CD4-positive, alpha-beta memory T cell (primary cell): Measurements from ENCODE around the gene P4HTM. TPM values are rescaled to one million over a fixed set of nuclear protein-coding genes. Genes with fewer than 3 reads are reported as not detected.

Experiments
- CTCF ChIA-PET: fragments of 350-600 bp; sonication (Branson Sonifier 250); formaldehyde crosslinking; loops from one replicate; lab custom pipeline; 2021; ENCODE audit warnings: inconsistent platforms; ENCODE audit not compliant: partially characterized antibody; lab: Charles Lee
- POLR2A ChIA-PET: fragments of 350-600 bp; sonication (Branson Sonifier 250); formaldehyde crosslinking; loops from one replicate; lab custom pipeline; 2021; ENCODE audit not compliant: partially characterized antibody; lab: Charles Lee
- DNase-seq, 5 donors: peaks; one replicate each; pipeline versions ENCODE4 v3.0.0 to v3.0.0-alpha.2; 2020 to 2022; ENCODE audit warnings: mixed read lengths in 1 of 5
- H3K27ac ChIP-seq: one replicate; pipeline ENCODE4 v1.7.0; 2013; ENCODE audit warnings: low read depth, low read length
- H3K27me3 ChIP-seq: 2 replicates; pipeline ENCODE4 v1.7.0; 2013; ENCODE audit warnings: mild to moderate bottlenecking, low read length, moderate library complexity; ENCODE audit not compliant: insufficient read depth
- H3K36me3 ChIP-seq: 2 replicates; pipeline ENCODE4 v1.7.0; 2013; ENCODE audit warnings: mild to moderate bottlenecking, low read length, moderate library complexity; ENCODE audit not compliant: insufficient read depth
- H3K4me1 ChIP-seq: 2 replicates; pipeline ENCODE4 v1.7.0; 2013; ENCODE audit warnings: mild to moderate bottlenecking, low read length, moderate library complexity; ENCODE audit not compliant: insufficient read depth
- H3K4me3 ChIP-seq, 2 donors: one replicate each; pipeline ENCODE4 v1.7.0; 2013; ENCODE audit warnings: low read length in 2 of 2, mild to moderate bottlenecking in 1 of 2
- H3K9me3 ChIP-seq, 2 donors: one replicate each; pipeline ENCODE4 v1.7.0; 2013; ENCODE audit warnings: low read length in 2 of 2, control low read depth in 1 of 2; ENCODE audit not compliant: control insufficient read depth in 1 of 2
- H3K27ac Mint-ChIP-seq, 7 donors: one replicate each; pipeline ENCODE4 v1.8.0; 2020 to 2021; ENCODE audit warnings: mixed read lengths in 7 of 7, mild to moderate bottlenecking in 6 of 7, inconsistent platforms in 3 of 7, moderate library complexity in 3 of 7
- H3K27me3 Mint-ChIP-seq, 2 donors: one replicate each; pipeline ENCODE4 v1.8.0; 2020 to 2021; ENCODE audit warnings: mixed read lengths in 2 of 2
- H3K36me3 Mint-ChIP-seq, 2 donors: one replicate each; pipeline ENCODE4 v1.8.0; 2020 to 2021; ENCODE audit warnings: mixed read lengths in 2 of 2, inconsistent platforms in 1 of 2, mild to moderate bottlenecking in 1 of 2
- H3K4me1 Mint-ChIP-seq, 4 donors: one replicate each; pipeline ENCODE4 v1.8.0; 2020 to 2021; ENCODE audit warnings: mixed read lengths in 4 of 4, mild to moderate bottlenecking in 1 of 4
- H3K4me3 Mint-ChIP-seq, 8 donors: one replicate each; pipeline ENCODE4 v1.8.0; 2020 to 2021; ENCODE audit warnings: mixed read lengths in 8 of 8, mild to moderate bottlenecking in 7 of 8, moderate library complexity in 6 of 8, inconsistent platforms in 3 of 8
- H3K9me3 Mint-ChIP-seq, 8 donors: one replicate each; pipeline ENCODE4 v1.8.0; 2020 to 2021; ENCODE audit warnings: mixed read lengths in 8 of 8, mild to moderate bottlenecking in 5 of 8, inconsistent platforms in 3 of 8, moderate library complexity in 1 of 8
- intact Hi-C: fragments of 100-400 bp; cut with micrococcal nuclease; formaldehyde crosslinking; loops from one replicate; pipeline ENCODE4 v1.15.1; 2023
- microRNA-seq: library from miRNA; unstranded; fragments of <30 nt; microRNA quantifications from one replicate; pipeline ENCODE4 v1.2.0, GENCODE V29; 2021; ENCODE audit warnings: borderline replicate concordance, borderline number of aligned reads, borderline microRNAs expressed, mixed read lengths
- polyA plus RNA-seq, 2 donors: library from polyadenylated mRNA; unstranded; fragments of 300-500 nt; fragmentation: Illumina TruSeq; gene quantifications; one replicate each; pipeline ENCODE4 v1.2.3, GENCODE V29; 2021
- total RNA-seq, 2 experiments: library from RNA; stranded (reverse); gene quantifications; one replicate each; pipeline ENCODE4 v1.2.3, GENCODE V29; 2021

P4HTM gene
- total and polyA plus RNA-seq, 4 experiments from 2014 or later = 29.7 to 87.3 (median 56.1) TPM

DNA sequence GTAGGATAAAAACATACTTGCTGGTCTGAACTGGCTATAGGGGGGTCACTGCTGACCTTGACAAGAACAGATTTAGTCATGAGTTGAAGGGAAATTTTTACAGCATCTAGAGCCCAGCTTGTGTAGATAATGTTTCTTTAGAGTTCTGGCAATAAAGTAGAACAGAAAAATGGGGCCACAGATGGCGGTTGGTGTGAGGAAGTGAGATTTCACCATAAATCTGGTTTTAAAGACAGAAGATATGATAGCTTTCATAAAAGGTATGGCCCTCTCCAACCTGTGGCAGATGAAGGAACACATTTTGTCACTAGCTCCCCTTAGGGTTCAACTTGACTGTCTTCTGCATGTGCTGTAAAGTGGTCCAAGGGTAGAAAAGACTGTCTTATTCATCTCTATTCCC is 63.5 kb downstream of the P4HTM start:
- peaks cover 8 to 27% (median 13%) of the 10 kb centered on the region in 4 donors for H3K4me1 Mint-ChIP-seq
- ChIA-PET CTCF (no interaction called here), POLR2A (no interaction called here)
- intact Hi-C loops = no loop called here
- H3K9me3 Mint-ChIP-seq = no peaks in the 10 kb centered on the region
- peaks cover 39 to 68% of the 10 kb centered on the region in 2 donors for H3K36me3 Mint-ChIP-seq
- no peak overlapping the region for H3K4me3 Mint-ChIP-seq
- peak overlapping the region in 1 of 7 donors; percentile 29 for H3K27ac Mint-ChIP-seq
- H3K9me3 ChIP-seq = no peaks in the 10 kb centered on the region
- no peaks in the 10 kb centered on the region for H3K4me1 ChIP-seq
- H3K27me3 ChIP-seq = no peaks in the 10 kb centered on the region
- H3K27me3 Mint-ChIP-seq = no peaks in the 10 kb centered on the region
- no peak for DNase-seq
- no peak overlapping the region for H3K27ac ChIP-seq
- H3K4me3 ChIP-seq = no peak overlapping the region
- H3K36me3 ChIP-seq = peaks cover 32% of the 10 kb centered on the region

- ChIA-PET CTCF (interaction anchor here (1.0 kb wide), 1 partner anchor 16 kb away, joined by 3 read pairs; no protein-coding TSS in a partner anchor), POLR2A (no interaction called here)
- Histone ChIP-seq H3K4me1 (no peaks in the 10 kb centered on the region), H3K4me3 (no peak overlapping the region), H3K27ac (no peak overlapping the region), H3K9me3 (no peaks in the 10 kb centered on the region), H3K36me3 (peaks cover 32% of the 10 kb centered on the region), H3K27me3 (no peaks in the 10 kb centered on the region)
- peaks cover 8 to 27% (median 13%) of the 10 kb centered on the region in 4 donors for H3K4me1 Mint-ChIP-seq
- H3K9me3 Mint-ChIP-seq = no peaks in the 10 kb centered on the region
- H3K27ac Mint-ChIP-seq = peak overlapping the region in 6 of 7 donors; percentile 23 to 78 (median 60)
- intact Hi-C loops = no loop called here
- no peak overlapping the region for H3K4me3 Mint-ChIP-seq
- peaks cover 39 to 68% of the 10 kb centered on the region in 2 donors for H3K36me3 Mint-ChIP-seq
- H3K27me3 Mint-ChIP-seq = no peaks in the 10 kb centered on the region
- DNase-seq = no peak
Observed at GRCh38 chr3:49054344-49054862, 64.4 kb downstream of the P4HTM start.

Small RNA genes within 50 kb of the gene (microRNA-seq; reads per million reads assigned to microRNA genes)
- gene MIR191 (8,447 reads per million, percentile 95 among the genes with 10 or more reads in this experiment), gene MIR425 (1,036 reads per million, percentile 87 among the genes with 10 or more reads in this experiment)

Other genes starting within 250 kb of the P4HTM start
- gene PRKAR2A, start 142.4 kb upstream of the P4HTM start, total RNA-seq = 10 to 100 TPM; 41.7 to 45.0 TPM
- gene PRKAR2A, start 142.4 kb upstream of the P4HTM start, polyA plus RNA-seq = 10 to 100 TPM; 11.2 to 16.1 TPM
- gene SLC25A20, start 91.4 kb upstream of the P4HTM start, total RNA-seq = 10 to 100 TPM; 12.7 to 19.2 TPM
- 10 to 100 TPM; 21.9 to 67.6 TPM for gene SLC25A20, start 91.4 kb upstream of the P4HTM start, polyA plus RNA-seq
- 100 to 1,000 TPM; 141 to 149 TPM for gene ARIH2, start 71.4 kb upstream of the P4HTM start, total RNA-seq
- 100 to 1,000 TPM; 109 to 153 TPM for gene ARIH2, start 71.4 kb upstream of the P4HTM start, polyA plus RNA-seq
- 100 to 1,000 TPM; 287 to 295 TPM for gene WDR6, start 17.1 kb downstream of the P4HTM start, total RNA-seq
- 100 to 1,000 TPM; 105 to 143 TPM for gene WDR6, start 17.1 kb downstream of the P4HTM start, polyA plus RNA-seq
- gene DALRD3, start 28.3 kb downstream of the P4HTM start, total RNA-seq = 10 to 100 TPM; 31.2 to 32.8 TPM
- 10 to 100 TPM; 32.2 to 41.3 TPM for gene DALRD3, start 28.3 kb downstream of the P4HTM start, polyA plus RNA-seq
- 10 to 100 TPM; 77.9 to 85.7 TPM for gene NDUFAF3, start 31.9 kb downstream of the P4HTM start, total RNA-seq
- 100 to 1,000 TPM; 145 to 169 TPM for gene NDUFAF3, start 31.9 kb downstream of the P4HTM start, polyA plus RNA-seq
- gene IMPDH2, start 39.2 kb downstream of the P4HTM start, total RNA-seq = 10 to 100 TPM; 87.5 to 89.6 TPM
- 10 to 100 TPM; 82.9 to 87.5 TPM for gene IMPDH2, start 39.2 kb downstream of the P4HTM start, polyA plus RNA-seq
- 100 to 1,000 TPM; 172 to 177 TPM for gene QRICH1, start 103.8 kb downstream of the P4HTM start, total RNA-seq
- gene QRICH1, start 103.8 kb downstream of the P4HTM start, polyA plus RNA-seq = 10 to 100 TPM; 18.6 to 32.0 TPM
- gene QARS1, start 114.5 kb downstream of the P4HTM start, total RNA-seq = 100 to 1,000 TPM; 199 TPM
- 100 to 1,000 TPM; 102 to 116 TPM for gene QARS1, start 114.5 kb downstream of the P4HTM start, polyA plus RNA-seq
- 100 to 1,000 TPM in 1 of 2 experiments, 10 to 100 TPM in 1; 91.7 to 105 TPM for gene USP19, start 130.6 kb downstream of the P4HTM start, total RNA-seq
- 10 to 100 TPM; 24.9 to 38.2 TPM for gene USP19, start 130.6 kb downstream of the P4HTM start, polyA plus RNA-seq
- 1 to 10 TPM in 1 of 2 experiments, not detected in 1; 1.1 TPM for gene LAMB2, start 142.8 kb downstream of the P4HTM start, total RNA-seq
- not detected for gene LAMB2, start 142.8 kb downstream of the P4HTM start, polyA plus RNA-seq
- 10 to 100 TPM; 31.6 to 33.5 TPM for gene CCDC71, start 176.1 kb downstream of the P4HTM start, total RNA-seq
- gene CCDC71, start 176.1 kb downstream of the P4HTM start, polyA plus RNA-seq = 1 to 10 TPM in 1 of 2 donors, under 1 TPM in 1; 0.13 to 2.1 TPM
- 1 to 10 TPM; 1.9 to 2.0 TPM for gene KLHDC8B, start 181.4 kb downstream of the P4HTM start, total RNA-seq
- gene KLHDC8B, start 181.4 kb downstream of the P4HTM start, polyA plus RNA-seq = 1 to 10 TPM; 1.3 to 1.8 TPM